Activated T-cell treated with anti-CD3 and anti-CD28 coated beads for 48 hours (primary cell): ENCODE measurements around the gene GLDN.

Source experiments
- DNase-seq: peaks from one replicate; pipeline ENCODE4 v3.0.0-alpha.2; 2020; ENCODE audit warnings: low read depth

GLDN gene

DNA sequence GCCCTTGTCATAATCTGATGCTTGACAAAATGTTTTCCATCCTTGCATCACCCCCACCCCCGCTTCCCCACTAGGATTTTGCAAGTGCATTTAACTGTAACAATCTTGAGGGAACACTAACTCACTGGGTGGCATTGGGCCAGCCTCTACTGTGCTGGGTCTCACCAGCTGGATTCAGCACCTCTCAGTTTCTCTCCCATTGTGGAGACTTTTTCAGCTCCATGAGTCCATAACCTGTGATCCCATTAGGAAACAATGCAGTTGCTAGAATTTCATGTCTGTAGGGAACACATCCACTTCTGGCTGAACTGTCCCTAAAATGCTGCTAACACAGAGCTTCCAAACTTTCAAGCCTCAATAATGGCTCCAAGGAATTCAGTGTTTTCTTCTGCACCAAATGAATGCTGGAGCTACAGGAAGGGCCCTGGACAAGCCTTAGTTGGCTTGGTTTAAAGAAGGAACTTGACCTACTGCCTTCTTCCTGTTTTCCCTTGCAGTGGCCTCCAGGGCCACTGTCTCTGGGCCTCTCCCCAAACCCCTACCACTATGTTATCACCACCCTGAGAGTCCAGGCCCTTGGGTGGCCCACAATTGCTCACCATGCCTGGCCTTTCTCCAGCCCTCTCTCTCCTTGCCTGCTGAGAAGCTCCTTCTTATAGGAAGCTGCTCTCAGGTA lies 18.7 kb upstream of the GLDN start:
- DNase-seq, result no peak

DNA sequence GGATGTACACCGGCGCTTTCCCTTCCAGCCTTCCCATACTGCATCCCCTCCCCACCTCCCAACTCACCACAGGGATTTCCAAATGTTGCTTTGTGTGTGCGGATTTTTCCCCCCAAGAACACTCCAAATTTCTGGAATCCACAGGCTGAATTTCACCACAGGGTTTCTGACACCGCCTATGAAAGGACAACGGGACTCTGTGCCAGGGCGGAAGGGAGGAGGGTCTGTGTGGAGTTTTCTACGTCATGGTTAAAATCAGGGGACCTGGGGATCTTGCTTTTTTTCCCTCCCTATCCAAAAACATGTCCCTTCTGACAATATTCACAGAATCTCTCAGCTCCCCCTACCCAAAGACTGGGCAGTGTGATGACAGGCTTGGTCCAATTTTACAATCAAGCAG lies 17.7 kb upstream of the GLDN start:
- no peak for DNase-seq

DNA sequence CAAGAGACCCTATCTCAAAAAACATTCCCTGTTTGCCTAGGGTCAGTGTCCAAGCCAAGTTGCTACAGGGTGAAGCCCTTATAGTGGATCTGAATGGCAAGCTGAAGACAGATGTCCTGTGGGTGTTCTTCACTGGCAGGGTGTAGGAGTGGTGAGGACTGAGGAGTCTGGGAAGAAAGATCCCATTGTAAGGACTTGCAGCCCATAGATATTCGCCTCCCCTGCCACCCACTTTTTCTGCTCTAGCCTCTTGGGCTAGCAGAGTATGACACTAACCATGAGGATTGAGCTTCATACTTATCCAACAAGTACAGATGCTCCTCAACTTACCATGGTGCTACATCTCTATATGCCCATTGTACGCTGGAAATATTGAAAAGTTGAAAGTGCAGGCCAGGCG lies 16.3 kb upstream of the GLDN start:
- no peak for DNase-seq

DNA sequence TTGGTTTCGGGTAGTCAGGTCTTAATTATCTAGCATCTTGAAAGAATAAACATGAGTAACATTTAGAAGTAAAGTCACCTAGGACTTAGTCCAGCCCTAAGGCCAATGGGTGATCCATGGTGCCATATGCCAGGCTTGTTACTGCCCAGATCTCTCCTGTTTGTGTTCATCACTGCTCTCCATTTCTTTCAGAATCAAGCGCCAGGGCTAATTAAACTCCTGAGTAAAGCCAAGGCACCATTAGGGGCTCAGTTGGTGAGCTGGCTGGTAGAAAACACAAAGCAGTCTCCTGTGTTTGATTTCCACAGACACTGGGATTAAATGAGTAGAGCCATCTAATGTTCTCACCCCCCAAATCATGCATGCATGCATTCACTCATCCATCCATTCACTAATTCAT lies 14.4 kb upstream of the GLDN start:
- no peak for DNase-seq

DNA sequence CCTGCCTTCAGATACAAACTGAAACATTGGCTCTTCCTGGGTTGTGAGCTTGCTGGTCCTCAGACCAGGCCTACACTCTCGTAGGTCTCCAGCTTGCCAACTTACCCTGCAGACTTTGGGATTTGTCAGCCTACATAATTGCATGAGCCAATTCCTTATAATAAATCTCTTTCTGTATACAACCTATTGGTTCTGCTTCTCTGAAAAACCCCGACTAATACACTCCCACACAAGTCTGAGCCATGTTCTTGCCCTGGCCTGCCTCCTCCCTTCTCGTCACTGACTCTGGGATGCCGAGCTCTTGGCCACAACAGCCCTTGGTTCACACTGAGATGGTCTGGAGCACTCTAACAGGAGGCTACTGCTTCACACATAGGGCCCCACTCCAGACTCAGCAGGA lies 12.5 kb upstream of the GLDN start:
- DNase-seq, result no peak

DNA sequence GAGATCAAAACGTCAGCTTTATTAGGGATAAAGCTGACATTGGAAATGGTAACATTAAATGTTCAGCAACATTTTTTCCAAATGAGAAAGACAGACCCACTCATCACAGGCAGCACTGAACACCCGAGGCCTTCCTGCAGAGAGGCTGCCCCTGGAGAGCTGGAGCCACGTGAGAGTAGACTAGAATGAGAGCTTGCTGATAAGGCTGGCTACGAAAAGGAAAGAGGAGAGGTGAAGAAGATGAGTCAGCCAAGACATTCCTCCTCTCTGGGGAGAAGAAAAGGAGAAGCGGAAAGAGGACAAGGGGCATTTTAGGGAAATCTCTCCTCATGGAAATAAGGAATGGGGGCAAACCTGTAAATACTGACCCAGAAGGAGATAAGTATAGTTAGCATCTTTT lies 10.3 kb upstream of the GLDN start:
- DNase-seq, result no peak

DNA sequence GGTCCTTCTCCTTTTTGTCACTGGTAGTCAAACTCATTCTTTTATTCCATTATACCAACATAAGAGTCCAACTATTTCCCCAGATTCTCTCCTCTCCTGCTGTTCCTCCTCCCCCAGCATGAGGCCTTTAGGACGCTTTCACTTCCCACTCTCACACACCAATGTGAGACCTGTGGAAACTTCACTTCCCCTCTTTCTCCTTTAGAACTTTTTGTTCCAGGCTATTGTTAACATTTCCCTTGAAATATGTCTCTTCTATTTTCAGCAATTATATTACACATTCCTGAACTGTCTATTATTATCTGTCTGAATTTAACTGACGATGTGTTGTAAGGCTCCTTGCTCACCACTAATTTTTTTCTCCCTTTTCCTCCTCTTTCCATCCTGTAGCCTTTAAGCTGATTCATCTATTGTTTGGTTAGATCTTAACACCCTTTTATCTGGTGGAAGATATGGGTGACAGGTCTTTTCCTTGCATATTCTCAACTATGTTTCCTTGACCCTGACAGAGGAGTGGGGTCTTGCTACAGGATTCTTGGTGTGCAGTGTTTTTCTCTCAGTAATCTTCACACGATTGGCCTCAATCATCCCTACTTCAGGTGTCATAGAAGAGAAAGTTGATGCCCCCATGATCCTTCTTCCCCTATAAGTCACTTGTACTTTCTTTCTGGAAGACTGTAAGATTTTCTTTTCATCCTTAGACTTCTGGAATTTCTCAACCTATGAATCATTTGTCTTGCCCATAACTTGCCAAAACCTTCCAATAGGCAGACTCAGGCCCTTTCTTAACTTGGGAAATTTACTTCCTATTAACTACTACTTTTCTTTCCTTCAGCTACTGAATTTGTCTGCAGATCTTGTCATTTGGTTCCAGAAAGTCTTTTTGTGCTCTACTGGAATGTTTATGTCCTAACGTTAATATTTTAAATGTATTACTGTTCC lies 9.0 kb upstream of the GLDN start:
- no peak for DNase-seq

DNA sequence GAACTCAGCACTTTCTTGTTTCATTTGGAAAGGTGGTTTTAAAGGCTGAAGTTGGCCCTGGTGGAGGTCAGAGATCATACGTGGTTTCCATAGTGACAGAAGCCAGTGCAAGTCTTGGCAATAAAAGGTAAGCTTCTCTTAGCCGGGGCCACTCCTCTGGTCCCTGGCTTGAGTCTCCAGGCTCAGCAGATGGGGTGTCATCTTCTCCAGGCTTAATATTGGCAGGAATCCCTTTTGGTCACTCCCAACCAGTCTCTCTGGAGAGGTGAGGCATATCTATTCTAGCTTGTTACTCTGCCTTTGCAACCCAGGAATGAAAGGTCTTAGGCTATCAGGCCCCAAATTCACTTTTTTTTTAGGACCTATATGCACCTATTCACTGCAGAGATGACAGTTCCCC lies 7.9 kb upstream of the GLDN start:
- DNase-seq, result no peak

DNA sequence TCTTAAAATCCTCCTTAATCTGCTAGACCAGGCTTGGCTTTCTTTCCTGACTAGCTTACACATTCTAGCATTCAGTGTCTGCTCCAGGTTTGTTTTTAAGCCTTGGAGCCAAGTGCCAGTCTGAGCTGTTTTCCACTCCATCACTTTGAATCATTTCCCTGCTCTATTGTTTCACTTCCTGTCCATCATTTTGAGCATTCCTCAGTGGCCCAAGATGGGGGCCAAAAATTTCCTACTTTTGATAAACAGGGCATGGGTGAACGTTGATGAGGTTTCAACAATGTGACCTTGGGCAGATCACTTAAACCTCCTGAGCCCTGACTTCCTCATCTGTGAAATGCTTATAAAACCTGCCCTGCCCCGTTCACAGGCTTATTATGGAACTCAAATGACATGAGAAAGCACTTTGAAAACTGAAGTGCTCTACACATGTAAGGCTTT lies 7.4 kb upstream of the GLDN start:
- DNase-seq, result no peak

DNA sequence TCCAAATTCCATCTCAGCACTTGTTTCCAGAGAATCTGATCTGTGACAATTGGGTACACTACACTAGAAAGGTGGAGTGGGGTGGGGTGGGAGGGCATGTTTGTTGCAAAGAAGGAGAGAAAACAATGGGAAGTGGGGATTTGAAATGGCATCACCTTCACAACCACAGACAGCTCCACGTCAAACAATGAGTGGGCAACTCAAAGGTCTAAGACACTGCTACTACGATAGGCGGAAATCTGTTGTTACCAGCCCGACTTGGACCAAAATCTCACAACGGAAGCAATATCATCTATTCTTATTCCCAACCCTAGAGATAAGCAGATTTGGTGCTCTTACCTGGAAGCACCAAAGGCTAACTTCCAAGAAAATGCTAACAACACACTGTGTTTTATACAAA lies 6.4 kb upstream of the GLDN start:
- no peak for DNase-seq

DNA sequence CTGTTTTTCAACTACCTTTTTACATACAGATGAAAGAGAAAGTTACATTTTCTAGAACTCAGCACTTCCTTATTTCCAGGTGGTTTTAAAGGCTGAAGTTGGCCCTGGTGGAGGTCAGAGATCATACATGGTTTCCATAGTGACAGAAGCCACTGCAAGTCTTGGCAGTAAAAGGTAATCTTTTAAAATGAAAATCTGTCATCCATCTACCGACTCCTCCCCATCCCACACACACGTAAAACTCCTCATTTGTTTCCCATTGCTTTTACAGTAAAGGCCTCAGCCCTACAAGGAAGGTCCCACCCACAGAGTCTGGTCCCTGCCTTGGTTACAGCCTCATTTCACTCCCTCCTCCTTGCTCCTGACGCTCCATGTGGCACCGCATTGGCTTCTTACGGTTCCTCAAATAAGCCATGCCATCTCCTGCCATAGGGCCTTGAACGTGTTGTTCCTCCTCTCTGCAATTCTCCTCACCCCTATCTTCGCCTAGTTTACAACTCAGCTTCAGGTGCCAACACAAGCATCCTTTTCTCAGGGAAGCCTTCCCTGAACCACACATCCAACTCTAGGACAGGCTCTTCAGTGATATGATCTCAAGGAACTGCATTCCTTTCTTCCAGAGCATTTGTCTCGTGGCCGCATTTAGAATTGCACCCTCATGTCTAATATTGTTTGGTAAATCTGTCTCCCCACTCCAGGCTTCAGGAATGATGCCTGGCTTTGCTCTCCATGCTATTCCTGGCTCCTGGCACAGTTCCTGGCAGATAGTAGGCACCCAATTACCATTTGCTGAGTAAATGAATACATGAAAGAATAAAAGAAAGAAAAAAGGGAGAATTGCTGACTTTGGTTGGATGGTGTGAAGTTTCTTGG lies 5.7 kb upstream of the GLDN start:
- DNase-seq, result no peak

DNA sequence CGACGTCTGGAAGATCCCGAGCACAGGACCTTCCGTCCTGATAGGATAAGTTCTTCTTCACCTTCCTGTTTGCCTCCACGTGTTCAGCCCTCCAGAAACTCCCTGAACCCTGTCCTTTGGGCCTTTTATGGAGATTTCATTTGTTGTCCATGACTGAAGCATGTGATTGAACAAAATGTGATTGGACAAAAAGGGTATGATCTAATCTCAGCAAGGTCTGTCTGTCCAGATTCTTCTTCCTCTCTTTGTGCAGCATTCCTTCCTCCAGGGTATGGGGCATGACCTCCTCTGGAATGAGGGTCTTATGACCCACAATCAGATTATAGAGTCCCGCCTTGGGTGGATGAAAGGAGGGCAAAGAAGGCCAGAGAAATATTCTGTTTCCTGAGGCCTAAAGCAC lies 3.0 kb upstream of the GLDN start, which contains the start of gene CYP19A1:
Gene CYP19A1, minus strand, starts transcription at position 101 of the 400 bp plus-strand sequence. CDS start 95,684 bp downstream, outside the sequence.
- no peak for DNase-seq

DNA sequence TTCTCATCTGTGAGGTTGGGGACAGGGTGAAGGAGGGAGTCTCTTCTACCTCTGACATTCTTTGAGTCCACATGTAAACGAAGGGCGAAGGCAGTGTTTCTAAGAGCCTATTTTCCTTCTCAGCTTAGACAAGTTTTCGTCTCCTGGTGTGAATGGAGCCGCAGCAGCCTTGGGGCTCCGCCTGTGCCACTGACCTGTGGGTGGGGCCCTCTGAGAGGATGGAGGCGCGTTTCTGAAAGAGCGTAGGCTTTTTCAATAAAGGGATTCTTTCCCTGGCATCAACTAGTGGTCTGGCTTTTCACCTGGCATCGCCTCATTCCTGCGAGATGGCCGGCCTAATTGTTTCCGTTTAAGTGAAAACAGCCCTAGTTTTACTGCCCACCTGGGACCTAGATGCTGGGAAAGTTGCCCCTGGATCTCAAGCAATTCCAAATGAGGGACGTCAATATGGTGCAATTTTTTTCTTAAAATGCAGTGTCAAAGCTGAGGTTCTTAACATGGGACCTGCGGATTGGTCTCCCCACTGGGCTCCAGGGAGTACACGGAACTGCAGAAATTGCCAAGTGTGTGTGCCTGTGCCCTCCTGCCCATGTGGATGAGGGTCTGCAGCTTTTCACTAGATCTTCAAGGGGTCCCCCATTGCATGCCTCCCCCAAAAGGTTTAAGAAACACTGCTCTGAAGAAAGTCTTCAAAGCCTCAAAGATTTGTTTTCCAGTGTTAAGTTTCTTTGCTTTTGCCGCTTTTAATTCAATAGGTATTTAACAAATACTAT lies 958 bp downstream of the GLDN start:
- no peak for DNase-seq

DNA sequence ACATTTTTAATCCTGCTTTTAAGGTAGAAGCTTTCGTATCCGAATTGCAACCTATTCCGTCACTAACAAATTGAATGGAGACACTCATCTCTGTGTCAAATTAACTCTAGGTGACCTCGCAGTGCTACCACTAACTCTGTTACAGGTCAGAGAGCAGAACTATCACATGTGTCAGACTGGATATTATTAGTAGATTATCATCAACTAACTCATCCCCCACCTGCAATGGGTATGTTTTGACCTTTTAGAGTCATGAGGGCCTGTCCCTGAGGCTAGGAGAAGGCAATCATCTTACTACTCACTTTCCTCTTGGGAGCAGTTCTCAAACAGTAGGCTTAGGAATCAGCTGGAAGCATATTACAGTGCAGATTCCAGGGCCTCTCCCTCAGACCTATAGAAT lies 2.0 kb downstream of the GLDN start:
- DNase-seq, result no peak

DNA sequence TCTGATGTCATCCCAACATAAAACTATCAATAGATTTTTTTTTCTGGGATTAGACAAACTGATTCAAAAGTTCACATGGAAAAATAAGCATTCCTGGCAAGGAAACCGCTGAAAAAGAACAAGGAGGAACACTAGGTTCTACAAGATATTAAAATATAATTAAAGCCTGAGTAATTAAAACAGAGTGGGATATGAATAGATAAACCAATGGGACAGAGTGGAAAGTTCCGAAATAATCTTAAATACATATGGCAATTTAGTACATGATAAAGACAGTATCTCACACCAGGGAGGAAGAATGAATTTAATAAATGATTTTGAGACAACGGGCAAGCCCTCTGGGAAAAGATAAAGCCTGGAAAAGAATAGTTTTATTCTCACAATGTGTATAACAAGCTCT lies 4.7 kb downstream of the GLDN start:
- DNase-seq, result no peak

DNA sequence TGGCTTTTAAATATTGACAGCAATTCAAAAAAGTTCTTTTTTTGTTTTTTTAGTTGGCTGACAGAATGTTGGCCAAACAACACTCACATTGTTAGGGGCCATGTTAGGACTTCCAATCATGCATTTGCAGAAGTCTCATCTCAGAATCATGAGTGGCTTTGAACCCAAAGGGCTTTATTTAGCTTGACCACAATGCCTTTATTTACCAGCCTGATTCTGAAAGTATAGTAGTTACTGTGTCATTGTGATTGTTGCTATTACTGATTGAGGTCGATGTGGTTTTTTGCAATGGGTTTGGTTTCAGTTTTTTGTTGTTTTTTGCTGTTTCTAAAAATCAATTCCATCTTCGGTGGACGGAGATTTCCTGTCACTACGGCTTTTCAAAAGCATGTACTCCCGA lies 7.2 kb downstream of the GLDN start:
- no peak for DNase-seq

DNA sequence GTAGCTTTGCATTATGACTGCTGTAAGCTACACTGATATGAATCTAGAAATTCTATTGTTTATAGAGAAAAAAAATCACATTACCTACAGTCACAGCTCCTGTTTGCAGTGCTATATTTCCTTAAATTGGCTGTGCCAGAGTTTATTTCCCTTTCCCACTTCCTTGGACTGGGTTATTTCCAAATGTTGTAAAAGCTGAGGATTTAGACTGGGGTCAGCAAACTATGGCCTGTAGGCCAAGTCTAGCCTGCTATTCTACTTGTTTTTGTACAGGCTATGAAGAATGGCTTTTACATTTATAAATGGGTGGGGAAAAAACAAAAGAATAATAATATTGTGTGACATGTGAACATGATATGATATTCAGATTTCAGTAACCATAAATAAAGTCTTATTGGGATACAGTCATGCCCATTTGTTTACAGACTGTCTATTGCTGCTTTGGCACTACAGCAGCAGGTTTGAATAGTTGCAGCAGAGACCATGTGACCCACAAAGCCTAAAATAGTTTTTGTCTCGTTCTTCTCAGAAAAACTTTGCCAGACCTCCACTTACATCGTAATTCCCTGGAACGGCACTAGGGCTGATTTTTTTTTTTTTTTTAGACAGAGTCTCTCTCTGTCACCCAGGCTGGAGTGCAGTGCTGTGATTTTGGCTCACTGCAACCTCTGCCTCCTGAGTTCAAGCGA lies 7.8 kb downstream of the GLDN start:
- no peak for DNase-seq

DNA sequence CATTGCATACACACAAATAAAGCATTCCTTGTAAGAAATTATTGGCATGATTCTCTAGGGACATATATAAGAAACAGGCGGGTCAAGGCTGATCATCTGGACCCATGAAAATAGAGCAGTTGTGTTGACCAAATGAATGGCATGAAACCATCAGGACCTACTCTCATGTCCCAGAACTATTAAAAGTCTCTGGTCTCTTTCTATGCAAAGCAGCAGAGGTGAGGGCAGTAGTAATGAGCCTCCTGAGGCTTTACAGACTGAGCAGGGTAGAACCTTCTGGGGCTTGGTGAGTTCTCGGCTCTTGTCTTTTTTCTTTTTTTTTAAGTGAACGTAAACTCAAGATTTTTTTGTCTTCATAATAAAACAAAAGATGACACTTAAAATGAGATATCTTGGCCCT lies 9.3 kb downstream of the GLDN start:
- DNase-seq, result no peak

DNA sequence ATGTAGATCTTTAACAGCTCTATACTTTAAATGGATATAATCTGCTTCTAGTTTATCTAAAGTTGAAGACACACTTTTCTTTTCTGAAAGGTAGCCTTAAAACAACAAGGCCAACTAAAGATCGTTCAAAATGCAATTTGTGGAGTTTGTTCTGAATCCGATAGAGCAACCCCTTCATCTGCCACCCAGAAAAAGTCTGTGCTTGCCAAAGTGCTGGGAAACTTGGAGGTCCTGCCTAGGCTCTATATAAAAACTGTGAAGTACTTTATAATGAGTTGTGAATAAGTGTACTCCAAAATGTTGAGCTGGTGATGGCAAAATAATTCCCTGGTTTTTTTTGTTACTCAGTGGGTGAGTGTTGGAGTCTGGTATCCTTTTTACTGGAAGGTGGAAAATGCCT lies 12.5 kb downstream of the GLDN start:
- DNase-seq, result no peak

DNA sequence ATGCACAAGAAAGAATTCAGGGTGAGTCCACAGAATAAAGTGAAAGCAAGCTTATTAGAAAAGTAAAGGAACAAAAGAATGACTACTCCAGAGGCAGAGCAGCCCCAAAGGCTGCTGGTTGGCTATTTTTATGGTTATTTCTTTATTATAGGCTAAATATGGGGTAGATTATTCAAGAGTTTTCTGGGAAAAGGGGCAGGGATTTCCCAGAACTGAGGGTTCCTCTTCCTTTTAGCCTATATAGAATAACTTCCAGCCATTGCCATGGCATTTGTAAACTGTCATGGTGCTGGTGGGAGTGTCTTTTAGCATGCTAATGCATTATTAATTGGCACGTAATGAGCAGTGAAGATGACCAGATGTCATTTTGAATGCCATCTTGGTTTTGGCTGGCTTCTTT lies 13.6 kb downstream of the GLDN start:
- DNase-seq, result no peak

DNA sequence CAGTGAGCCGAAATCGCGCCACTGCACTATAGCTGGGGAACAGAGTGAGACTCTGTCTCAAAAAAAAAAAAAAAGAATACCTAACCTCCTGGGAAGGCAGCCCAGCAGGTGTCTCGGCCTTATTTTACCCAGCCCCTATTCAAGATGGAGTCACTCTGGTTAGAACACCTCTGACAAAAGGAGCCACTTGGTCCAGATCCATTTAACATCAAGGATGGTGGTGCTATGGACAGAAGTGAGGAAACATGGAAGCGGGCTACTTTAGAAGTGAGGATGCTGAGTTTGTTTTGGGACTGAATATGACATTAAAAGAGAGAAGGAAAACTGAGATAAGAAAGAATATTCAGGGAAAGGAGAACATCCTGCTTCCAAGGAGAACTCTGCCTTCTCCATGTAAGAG lies 14.7 kb downstream of the GLDN start:
- no peak for DNase-seq
